B cell (primary cell): ENCODE measurements around the gene IL11RA. TPM values are rescaled to one million over a fixed set of nuclear protein-coding genes. Genes with fewer than 3 reads are reported as not detected.
A peak's percentile ranks its signal among the peaks of the same experiment; 100 is the strongest.

ENCODE experiments used
- ATAC-seq: fragments of 200-7000 bp; cut with Tn5 transposase; one replicate; pipeline ENCODE4 v1.10.0; 2021; ENCODE audit warnings: low read depth, mild to moderate bottlenecking, moderate number of reproducible peaks, moderate library complexity
- CTCF ChIA-PET: fragments of 350-600 bp; sonication (Branson Sonifier 250); formaldehyde crosslinking; loops from one replicate; lab custom pipeline; 2021; ENCODE audit warnings: antibody characterized with exemption, inconsistent platforms; lab: Charles Lee
- POLR2A ChIA-PET: fragments of 350-600 bp; sonication (Branson Sonifier 250); formaldehyde crosslinking; loops from one replicate; lab custom pipeline; 2021; ENCODE audit warnings: antibody characterized with exemption; lab: Charles Lee
- DNase-seq: peaks from one replicate; pipeline ENCODE4 v3.0.0; 2013
- H2AFZ ChIP-seq: 2 replicates; pipeline ENCODE4 v1.6.1; 2012; ENCODE audit warnings: mild to moderate bottlenecking, low read depth, low read length; ENCODE audit not compliant: insufficient read depth, poor library complexity, severe bottlenecking
- H3K27ac ChIP-seq, 2 donors: 1 replicate in 1 of 2; 2 replicates in 1 of 2; pipeline ENCODE4 v1.5.1; 2012 to 2013; ENCODE audit warnings: low read length in 2 of 2, mild to moderate bottlenecking in 2 of 2, moderate library complexity in 1 of 2
- H3K27me3 ChIP-seq, 4 experiments: fragments of 200-600 bp in 1 of 4; sonication (generic) in 1 of 4; replicated peaks in 1 of 4; 1 replicate in 2 of 4; 2 replicates in 2 of 4; pipeline versions ENCODE4 v1.6.1 to v1.7.0; 2013 to 2016; ENCODE audit warnings: low read length in 3 of 4, mild to moderate bottlenecking in 2 of 4, mixed read lengths in 1 of 4, moderate library complexity in 1 of 4; ENCODE audit not compliant: insufficient read depth in 4 of 4, control insufficient read depth in 3 of 4; ENCODE audit errors: control extremely low read depth in 1 of 4
- H3K36me3 ChIP-seq, 2 experiments: replicated peaks in 1 of 2; 1 replicate in 1 of 2; 2 replicates in 1 of 2; pipeline versions ENCODE4 v1.6.1 to v1.7.1; 2013; ENCODE audit warnings: low read length in 1 of 2; ENCODE audit not compliant: insufficient read depth in 2 of 2, control insufficient read depth in 1 of 2; ENCODE audit errors: control extremely low read depth in 1 of 2, extremely low read depth in 1 of 2
- H3K4me1 ChIP-seq, 2 donors: fragments of 200-600 bp in 1 of 2; sonication (generic) in 1 of 2; 1 replicate in 1 of 2; 2 replicates in 1 of 2; pipeline versions ENCODE4 v1.5.1 to v1.6.1; 2013 to 2017; ENCODE audit warnings: low read length in 2 of 2; ENCODE audit not compliant: control insufficient read depth in 2 of 2, insufficient read depth in 2 of 2
- H3K4me2 ChIP-seq: replicated peaks from 2 replicates; pipeline ENCODE3; 2012; ENCODE audit warnings: mild to moderate bottlenecking, low read depth, low read length; ENCODE audit not compliant: poor library complexity, severe bottlenecking
- H3K4me3 ChIP-seq, 5 experiments: fragments of 200-600 bp in 1 of 5; sonication (generic) in 1 of 5; 1 replicate in 3 of 5; 2 replicates in 2 of 5; pipeline versions ENCODE4 v1.5.1 to v1.7.0; 2011 to 2016; ENCODE audit warnings: low read length in 4 of 5, mild to moderate bottlenecking in 4 of 5, low read depth in 2 of 5, control low read depth in 1 of 5, moderate library complexity in 1 of 5; ENCODE audit not compliant: insufficient read depth in 1 of 5; ENCODE audit errors: control extremely low read depth in 1 of 5, extremely low read depth in 1 of 5
- H3K79me2 ChIP-seq: fragments of 200-600 bp; sonication (generic); one replicate; pipeline ENCODE4 v1.6.0; 2016; ENCODE audit warnings: low read length; ENCODE audit not compliant: control insufficient read depth, insufficient read depth
- H3K9ac ChIP-seq: fragments of 200-600 bp; sonication (generic); 2 replicates; pipeline ENCODE4 v1.6.1; 2017; ENCODE audit warnings: mild to moderate bottlenecking, low read length, moderate library complexity
- H3K9me3 ChIP-seq, 3 donors: one replicate each; pipeline versions ENCODE4 v1.6.1 to v1.7.1; 2013; ENCODE audit warnings: low read length in 2 of 3; ENCODE audit not compliant: control insufficient read depth in 2 of 3, insufficient read depth in 1 of 3; ENCODE audit errors: control extremely low read depth in 1 of 3
- H4K20me1 ChIP-seq: 2 replicates; pipeline ENCODE4 v1.6.0; 2012; ENCODE audit warnings: mild to moderate bottlenecking, low read length; ENCODE audit not compliant: insufficient read depth, control insufficient read depth, poor library complexity, severe bottlenecking
- H3K27ac Mint-ChIP-seq: one replicate; pipeline ENCODE4 v1.8.0; 2021; ENCODE audit warnings: mixed read lengths
- H3K27me3 Mint-ChIP-seq: one replicate; pipeline ENCODE4 v1.8.0; 2021; ENCODE audit warnings: mixed read lengths
- H3K4me1 Mint-ChIP-seq: one replicate; pipeline ENCODE4 v1.8.0; 2021; ENCODE audit warnings: mixed read lengths
- H3K4me3 Mint-ChIP-seq: one replicate; pipeline ENCODE4 v1.8.0; 2021; ENCODE audit warnings: mixed read lengths
- H3K9me3 Mint-ChIP-seq: one replicate; pipeline ENCODE4 v1.8.0; 2022; ENCODE audit warnings: mixed read lengths; ENCODE audit not compliant: insufficient read depth
- CTCF ChIP-seq: fragments of 200-600 bp; IDR thresholded peaks from one replicate; pipeline ENCODE4 v1.8.0; 2022; ENCODE audit warnings: antibody characterized with exemption, mild to moderate bottlenecking
- EZH2 ChIP-seq: IDR thresholded peaks from 2 replicates; pipeline ENCODE4 v1.6.1; 2012; ENCODE audit warnings: borderline replicate concordance, low read depth, mild to moderate bottlenecking, moderate library complexity, low read length; ENCODE audit not compliant: insufficient read depth, poor library complexity, severe bottlenecking
- WGBS: methylation state at CpG from one replicate; pipeline ENCODE4 v1.1.5; 2013; ENCODE audit warnings: missing lambda C conversion rate; ENCODE audit not compliant: insufficient coverage; 5-methylcytosine and 5-hydroxymethylcytosine counted together
- intact Hi-C: fragments of 100-400 bp; cut with micrococcal nuclease; formaldehyde crosslinking; loops from one replicate; pipeline ENCODE4 v1.10.0; 2022
- polyA plus RNA-seq: library from polyadenylated mRNA; depleted of rRNA; stranded (reverse); fragments of >200 nt; gene quantifications from 2 replicates; pipeline ENCODE4 v1.2.3, GENCODE V29; 2012
- total RNA-seq, 2 donors: library from RNA; stranded (reverse); fragments of 120-200 nt in 1 of 2; gene quantifications; 1 replicate in 1 of 2; 2 replicates in 1 of 2; pipeline versions ENCODE4 v1.2.3 to v1.2.4, GENCODE V29; 2013 to 2022

IL11RA gene
- total and polyA plus RNA-seq, 2 donors (not counting 1 experiment from before 2014, with no cell fraction given), result 47.3 to 58.0 TPM

- TF ChIP-seq EZH2 (no peak), CTCF (no peak)
- peak within 1 kb of the TSS; percentile 69 for H3K9ac ChIP-seq
- DNase-seq (peak; percentile 94), ATAC-seq (peak; percentile 95)
- intact Hi-C loops, result loop anchor here (1.0 to 2.0 kb wide), 3 partner anchors 8 to 291 kb away; partner anchors contain the start of genes KIF24, NUDT2, RPP25L and SIGMAR1
- Mint-ChIP-seq H3K9me3 (no peaks in the 10 kb centered on the region), H3K27ac (peak within 1 kb of the TSS; percentile 92), H3K4me3 (peak within 1 kb of the TSS; percentile 97), H3K4me1 (peaks cover 36% of the 10 kb centered on the region), H3K27me3 (peaks cover 32% of the 10 kb centered on the region)
- peak within 1 kb of the TSS; percentile 66 to 96 (median 81) for H3K4me3 ChIP-seq
- H3K27me3 ChIP-seq, result peaks cover 0 to 45% (median 30%) of the 10 kb centered on the region in 4 experiments
- 3% methylated on average over 41 of the region's 43 CpGs for WGBS
- ChIA-PET POLR2A (interaction anchor here (0.8 to 2.2 kb wide), 4 partner anchors 8 to 26 kb away, joined by 3 to 11 read pairs (median 6); partner anchors contain the start of genes GALT, RPP25L and SIGMAR1), CTCF (interaction anchor here (0.8 to 7.6 kb wide), 8 partner anchors 8 to 26 kb away, joined by 3 to 64 read pairs (median 8); partner anchors contain the start of genes ARID3C, GALT, RPP25L and SIGMAR1)
- no peaks in the 10 kb centered on the region for H4K20me1 ChIP-seq
- peaks cover 0 to 34% (median 1%) of the 10 kb centered on the region in 3 donors for H3K9me3 ChIP-seq
- peaks cover 33 to 43% of the 10 kb centered on the region in 2 donors for H3K4me1 ChIP-seq
- peak within 1 kb of the TSS in 1 of 2 donors; percentile 49 for H3K27ac ChIP-seq
- H3K79me2 ChIP-seq, result peaks cover 25% of the 10 kb centered on the region
- H3K4me2 ChIP-seq, result peak within 1 kb of the TSS; percentile 80
- H3K36me3 ChIP-seq, result peaks cover 2 to 16% of the 10 kb centered on the region in 2 experiments
- H2AFZ ChIP-seq, result peak within 1 kb of the TSS; percentile 86
These were observed 31.7 kb upstream of the IL11RA start, which contains the start of gene DCTN3 for GRCh38 chr9:34620061-34620994. TSS of gene DCTN3 (minus strand) at chr9:34620495. CDS start at chr9:34620464, 31 bp downstream.
